ENCODE data around the gene LRRC8C. TPM values are rescaled to one million over a fixed set of nuclear protein-coding genes. Genes with fewer than 3 reads are reported as not detected.

LRRC8C gene
- total RNA-seq, 1 experiment from 2014 or later = 3.5 TPM

- peaks cover 4% of the 10 kb centered on the region for H3K27me3 Mint-ChIP-seq (ENCODE audit: unreplicated experiment)
- H3K27ac Mint-ChIP-seq (ENCODE audit: unreplicated experiment) = no peak overlapping the region
- no peak for TF ChIP-seq CTCF (IDR thresholded peaks at IDR 0.05; ENCODE audit: unreplicated experiment)
- intact Hi-C loops (cut with micrococcal nuclease; ENCODE audit: unreplicated experiment) = no loop called here
- H3K4me3 Mint-ChIP-seq (ENCODE audit: low read depth, unreplicated experiment) = no peak overlapping the region
- H3K9me3 Mint-ChIP-seq (ENCODE audit: low read depth, unreplicated experiment) = no peaks in the 10 kb centered on the region
- peak; percentile 52 for DNase-seq
- H3K36me3 Mint-ChIP-seq (ENCODE audit: insufficient read depth, unreplicated experiment) = no peaks in the 10 kb centered on the region
- CTCF ChIA-PET = no interaction called here
- peaks cover 18% of the 10 kb centered on the region for H3K4me1 Mint-ChIP-seq (ENCODE audit: low read depth, unreplicated experiment)
- no TSS peak for BruUV-seq (replicated peaks)
These were observed 27.2 kb upstream of the LRRC8C start for GRCh38 chr1:89605692-89606091.

GRCh38 chr1:89606227-89606980 is 26.5 kb upstream of the LRRC8C start:
- Mint-ChIP-seq H3K36me3 (ENCODE audit: insufficient read depth, unreplicated experiment) (no peaks in the 10 kb centered on the region), H3K4me3 (ENCODE audit: low read depth, unreplicated experiment) (no peak overlapping the region), H3K9me3 (ENCODE audit: low read depth, unreplicated experiment) (no peaks in the 10 kb centered on the region), H3K4me1 (ENCODE audit: low read depth, unreplicated experiment) (peaks cover 18% of the 10 kb centered on the region), H3K27me3 (ENCODE audit: unreplicated experiment) (peaks cover 11% of the 10 kb centered on the region), H3K27ac (ENCODE audit: unreplicated experiment) (no peak overlapping the region)
- no peak for TF ChIP-seq CTCF (IDR thresholded peaks at IDR 0.05; ENCODE audit: unreplicated experiment)
- DNase-seq = no peak
- no TSS peak for BruUV-seq (replicated peaks)
- intact Hi-C loops (cut with micrococcal nuclease; ENCODE audit: unreplicated experiment) = no loop called here
- CTCF ChIA-PET = no interaction called here

- peaks cover 11% of the 10 kb centered on the region for H3K27me3 Mint-ChIP-seq (ENCODE audit: unreplicated experiment)
- H3K4me3 Mint-ChIP-seq (ENCODE audit: low read depth, unreplicated experiment) = no peak overlapping the region
- no peaks in the 10 kb centered on the region for H3K36me3 Mint-ChIP-seq (ENCODE audit: insufficient read depth, unreplicated experiment)
- intact Hi-C loops (cut with micrococcal nuclease; ENCODE audit: unreplicated experiment) = no loop called here
- CTCF ChIA-PET = interaction anchor here (0.6 kb wide), 1 partner anchor 13 kb away, joined by 3 read pairs; no protein-coding TSS in a partner anchor
- TF ChIP-seq CTCF (IDR thresholded peaks at IDR 0.05; ENCODE audit: unreplicated experiment) = no peak
- DNase-seq = no peak
- no peaks in the 10 kb centered on the region for H3K9me3 Mint-ChIP-seq (ENCODE audit: low read depth, unreplicated experiment)
- H3K4me1 Mint-ChIP-seq (ENCODE audit: low read depth, unreplicated experiment) = peaks cover 18% of the 10 kb centered on the region
- no peak overlapping the region for H3K27ac Mint-ChIP-seq (ENCODE audit: unreplicated experiment)
- BruUV-seq (replicated peaks) = no TSS peak
These were observed 25.8 kb upstream of the LRRC8C start for GRCh38 chr1:89607156-89607555.

- no peaks in the 10 kb centered on the region for H3K36me3 Mint-ChIP-seq (ENCODE audit: insufficient read depth, unreplicated experiment)
- peaks cover 11% of the 10 kb centered on the region for H3K27me3 Mint-ChIP-seq (ENCODE audit: unreplicated experiment)
- no peak overlapping the region for H3K4me3 Mint-ChIP-seq (ENCODE audit: low read depth, unreplicated experiment)
- intact Hi-C loops (cut with micrococcal nuclease; ENCODE audit: unreplicated experiment) = no loop called here
- no peak overlapping the region for H3K27ac Mint-ChIP-seq (ENCODE audit: unreplicated experiment)
- peaks cover 18% of the 10 kb centered on the region for H3K4me1 Mint-ChIP-seq (ENCODE audit: low read depth, unreplicated experiment)
- no TSS peak for BruUV-seq (replicated peaks)
- DNase-seq = no peak
- TF ChIP-seq CTCF (IDR thresholded peaks at IDR 0.05; ENCODE audit: unreplicated experiment) = no peak
- CTCF ChIA-PET = interaction anchor here (0.6 kb wide), 1 partner anchor 13 kb away, joined by 3 read pairs; no protein-coding TSS in a partner anchor
- no peaks in the 10 kb centered on the region for H3K9me3 Mint-ChIP-seq (ENCODE audit: low read depth, unreplicated experiment)
These were observed 25.2 kb upstream of the LRRC8C start for GRCh38 chr1:89607586-89608318.

Data from Calu3 (cell line).